Stimulated activated CD4-positive, alpha-beta T cell treated with anti-CD3 and anti-CD28 coated beads, Interleukin-4, amount 100 ng/mL, for 48 hours (primary cell): ENCODE data around the gene ZNF410.
"Not testable (repeated sequence)": the region's sequence is repeated elsewhere in the genome, so short reads cannot be mapped to it uniquely, and the experiment has no call there.

ENCODE experiments used
- DNase-seq, 2 donors: peaks; one replicate each; pipeline ENCODE4 v3.0.0-alpha.2; 2020; ENCODE audit warnings: low read depth in 2 of 2

ZNF410 gene

GRCh38 chr14:73884438-73885190 lies 2.0 kb upstream of the ZNF410 start:
- DNase-seq: no peak

GRCh38 chr14:73887318-73887616 lies 608 bp downstream of the ZNF410 start:
- no peak for DNase-seq

GRCh38 chr14:73887694-73888459 lies 1.2 kb downstream of the ZNF410 start:
- DNase-seq: no peak

- no peak for DNase-seq
These were observed 1.7 kb downstream of the ZNF410 start for GRCh38 chr14:73888460-73888725.

GRCh38 chr14:73888971-73889370 lies 2.3 kb downstream of the ZNF410 start:
- DNase-seq: no peak

GRCh38 chr14:73889376-73889775 lies 2.7 kb downstream of the ZNF410 start:
- no peak for DNase-seq

GRCh38 chr14:73894180-73894687 lies 7.6 kb downstream of the ZNF410 start:
- DNase-seq: not testable (repeated sequence)

- DNase-seq: no peak
These were observed 9.3 kb downstream of the ZNF410 start for GRCh38 chr14:73895939-73896338.

GRCh38 chr14:73896521-73896920 lies 9.9 kb downstream of the ZNF410 start:
- no peak for DNase-seq

GRCh38 chr14:73903028-73903427 lies 16.4 kb downstream of the ZNF410 start:
- no peak for DNase-seq

GRCh38 chr14:73909681-73910080 lies 23.0 kb downstream of the ZNF410 start:
- DNase-seq: no peak

GRCh38 chr14:73913256-73913655 lies 26.6 kb downstream of the ZNF410 start:
- no peak for DNase-seq

GRCh38 chr14:73916324-73916723 lies 29.7 kb downstream of the ZNF410 start:
- no peak for DNase-seq

GRCh38 chr14:73919457-73919856 lies 32.8 kb downstream of the ZNF410 start:
- DNase-seq: not testable (repeated sequence)

GRCh38 chr14:73924337-73924736 lies 37.7 kb downstream of the ZNF410 start:
- no peak for DNase-seq

GRCh38 chr14:73935666-73936065 lies 49.0 kb downstream of the ZNF410 start:
- no peak for DNase-seq

GRCh38 chr14:73936548-73936947 lies 49.9 kb downstream of the ZNF410 start:
- no peak for DNase-seq

- no peak for DNase-seq
These were observed 50.4 kb downstream of the ZNF410 start for GRCh38 chr14:73937012-73937411.

- no peak for DNase-seq
These were observed 55.5 kb downstream of the ZNF410 start for GRCh38 chr14:73942180-73942579.

- no peak for DNase-seq
These were observed 56.4 kb downstream of the ZNF410 start for GRCh38 chr14:73943083-73943482.

- no peak for DNase-seq
These were observed 57.9 kb downstream of the ZNF410 start for GRCh38 chr14:73944432-73945158.

GRCh38 chr14:73945159-73945670 lies 58.6 kb downstream of the ZNF410 start:
- no peak for DNase-seq
